MM.1S (cell line): ENCODE results near the gene TP73.

ENCODE experiments used
- DNase-seq: peaks from one replicate; pipeline ENCODE4 v3.0.0-alpha.2; 2015
- H2AFZ ChIP-seq: fragments of 300-600 bp; sonication (generic); 2 replicates; pipeline ENCODE4 v1.6.0; 2016; ENCODE audit warnings: antibody characterized with exemption, low read length
- H3F3A ChIP-seq: fragments of 300-600 bp; sonication (generic); 2 replicates; pipeline ENCODE4 v1.6.1; 2016; ENCODE audit warnings: mild to moderate bottlenecking, antibody characterized with exemption, low read length, moderate library complexity, mixed read lengths; ENCODE audit not compliant: insufficient read depth
- H3K27ac ChIP-seq: fragments of 300-600 bp; sonication (generic); 2 replicates; pipeline ENCODE4 v1.5.1; 2016; ENCODE audit warnings: mild to moderate bottlenecking, low read length
- H3K27me3 ChIP-seq: fragments of 300-600 bp; sonication (generic); replicated peaks from 2 replicates; pipeline ENCODE4 v1.6.0; 2016; ENCODE audit warnings: low read length; ENCODE audit not compliant: insufficient read depth
- H3K36me3 ChIP-seq: fragments of 300-600 bp; sonication (generic); replicated peaks from 2 replicates; pipeline ENCODE4 v1.6.1; 2016; ENCODE audit warnings: mild to moderate bottlenecking, low read length, mixed read lengths; ENCODE audit not compliant: insufficient read depth
- H3K4me1 ChIP-seq: fragments of 300-600 bp; sonication (generic); 2 replicates; pipeline ENCODE4 v1.6.1; 2016; ENCODE audit warnings: low read length, mixed read lengths
- H3K4me2 ChIP-seq: fragments of 300-600 bp; sonication (generic); 2 replicates; pipeline ENCODE4 v1.6.0; 2016; ENCODE audit warnings: low read depth, low read length
- H3K4me3 ChIP-seq: fragments of 300-600 bp; sonication (generic); 2 replicates; pipeline ENCODE4 v1.5.1; 2016; ENCODE audit warnings: low read length, mixed read lengths
- H3K79me2 ChIP-seq: fragments of 300-600 bp; sonication (generic); 2 replicates; pipeline ENCODE4 v1.6.1; 2016; ENCODE audit warnings: mixed run types, low read length, mixed read lengths
- H3K9ac ChIP-seq: fragments of 300-600 bp; sonication (generic); 2 replicates; pipeline ENCODE4 v1.6.1; 2016; ENCODE audit warnings: low read length, mixed read lengths
- H3K9me2 ChIP-seq: fragments of 300-600 bp; sonication (generic); replicated peaks from 2 replicates; pipeline ENCODE4 v1.6.1; 2016; ENCODE audit warnings: mild to moderate bottlenecking, low read length, mixed read lengths; ENCODE audit not compliant: insufficient read depth
- H3K9me3 ChIP-seq: fragments of 300-600 bp; sonication (generic); replicated peaks from 2 replicates; pipeline ENCODE4 v1.6.1; 2016; ENCODE audit warnings: mild to moderate bottlenecking, low read length, mixed read lengths; ENCODE audit not compliant: insufficient read depth
- H4K20me1 ChIP-seq: fragments of 300-600 bp; sonication (generic); 2 replicates; pipeline ENCODE4 v1.6.1; 2016; ENCODE audit warnings: mild to moderate bottlenecking, low read length, moderate library complexity, mixed read lengths; ENCODE audit not compliant: insufficient read depth
- EZH2 ChIP-seq: fragments of 300-600 bp; sonication (generic); optimal IDR thresholded peaks from 2 replicates; pipeline ENCODE3; 2017; ENCODE audit warnings: low read depth, mild to moderate bottlenecking, antibody characterized with exemption, low read length, mixed read lengths
- EZH2phosphoT487 ChIP-seq: fragments of 300-600 bp; sonication (generic); IDR thresholded peaks from 2 replicates; pipeline ENCODE4 v1.6.1; 2018; ENCODE audit warnings: antibody characterized with exemption, low read length
- TF ChIP-seq, protein P1 (sequence below): fragments of 300-600 bp; sonication (generic); IDR thresholded peaks from 2 replicates; pipeline ENCODE4 v1.5.1; 2016; ENCODE audit warnings: antibody characterized with exemption, low read length, mixed read lengths

The TP73 gene

DNA sequence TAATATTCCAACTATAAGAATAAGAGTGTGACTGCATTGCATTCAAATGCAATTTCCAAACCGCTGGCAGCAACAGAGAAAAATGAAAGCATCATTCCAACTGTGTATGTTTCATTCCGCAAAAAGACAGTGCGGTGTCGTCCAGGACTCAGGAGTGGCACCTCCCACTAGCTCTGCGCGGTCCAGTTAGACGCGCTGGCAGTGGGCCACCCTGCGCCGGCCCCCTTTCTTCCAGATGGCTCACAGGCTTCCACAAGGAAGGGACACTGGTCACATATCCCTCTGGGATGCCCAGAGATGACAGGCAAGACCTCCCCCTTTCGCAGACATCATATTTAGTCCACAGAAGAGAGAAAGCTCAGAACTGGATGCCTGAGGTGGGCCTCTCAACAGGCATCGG lies 14.3 kb upstream of the TP73 start:
- H3K9ac ChIP-seq, result no peak overlapping the region
- no peak overlapping the region for H2AFZ ChIP-seq
- TF ChIP-seq EZH2phosphoT487 (no peak), EZH2 (no peak)
- TF ChIP-seq, protein P1, sequence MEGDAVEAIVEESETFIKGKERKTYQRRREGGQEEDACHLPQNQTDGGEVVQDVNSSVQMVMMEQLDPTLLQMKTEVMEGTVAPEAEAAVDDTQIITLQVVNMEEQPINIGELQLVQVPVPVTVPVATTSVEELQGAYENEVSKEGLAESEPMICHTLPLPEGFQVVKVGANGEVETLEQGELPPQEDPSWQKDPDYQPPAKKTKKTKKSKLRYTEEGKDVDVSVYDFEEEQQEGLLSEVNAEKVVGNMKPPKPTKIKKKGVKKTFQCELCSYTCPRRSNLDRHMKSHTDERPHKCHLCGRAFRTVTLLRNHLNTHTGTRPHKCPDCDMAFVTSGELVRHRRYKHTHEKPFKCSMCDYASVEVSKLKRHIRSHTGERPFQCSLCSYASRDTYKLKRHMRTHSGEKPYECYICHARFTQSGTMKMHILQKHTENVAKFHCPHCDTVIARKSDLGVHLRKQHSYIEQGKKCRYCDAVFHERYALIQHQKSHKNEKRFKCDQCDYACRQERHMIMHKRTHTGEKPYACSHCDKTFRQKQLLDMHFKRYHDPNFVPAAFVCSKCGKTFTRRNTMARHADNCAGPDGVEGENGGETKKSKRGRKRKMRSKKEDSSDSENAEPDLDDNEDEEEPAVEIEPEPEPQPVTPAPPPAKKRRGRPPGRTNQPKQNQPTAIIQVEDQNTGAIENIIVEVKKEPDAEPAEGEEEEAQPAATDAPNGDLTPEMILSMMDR, result no peak
- H4K20me1 ChIP-seq, result no peaks in the 10 kb centered on the region
- H3K4me3 ChIP-seq, result no peak overlapping the region
- no peaks in the 10 kb centered on the region for H3K9me2 ChIP-seq
- no peaks in the 10 kb centered on the region for H3K4me1 ChIP-seq
- H3K4me2 ChIP-seq, result no peak overlapping the region
- H3F3A ChIP-seq, result no peaks in the 10 kb centered on the region
- peaks cover 5% of the 10 kb centered on the region; the same call in 1 of the 2 replicates for H3K36me3 ChIP-seq
- H3K27ac ChIP-seq, result no peak overlapping the region
- no peaks in the 10 kb centered on the region for H3K79me2 ChIP-seq
- H3K27me3 ChIP-seq, result no peaks in the 10 kb centered on the region
- no peaks in the 10 kb centered on the region for H3K9me3 ChIP-seq
- DNase-seq, result no peak

DNA sequence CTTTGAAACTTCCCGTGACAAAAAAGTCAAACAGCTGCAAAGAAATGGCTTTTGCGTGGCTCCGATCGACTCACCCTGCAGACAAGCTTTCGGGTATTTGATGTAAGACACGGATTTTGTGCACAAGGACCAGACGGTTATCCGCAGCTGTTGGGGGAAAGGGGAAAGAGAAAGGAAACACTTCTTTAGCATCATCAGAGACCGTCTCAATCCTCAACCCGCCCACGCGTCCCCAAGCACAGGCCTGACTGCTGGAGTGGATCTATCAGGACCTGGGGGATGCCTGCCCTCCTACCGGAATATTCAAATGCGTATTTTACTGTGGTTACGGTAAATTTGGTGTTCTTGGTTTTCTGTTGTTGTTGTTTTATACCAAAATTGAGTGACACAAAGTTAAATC lies 13.6 kb upstream of the TP73 start:
- H3K9me2 ChIP-seq, result no peaks in the 10 kb centered on the region
- H3K4me3 ChIP-seq, result no peak overlapping the region
- no peak overlapping the region for H3K4me2 ChIP-seq
- no peak overlapping the region for H3K27ac ChIP-seq
- no peaks in the 10 kb centered on the region for H3K79me2 ChIP-seq
- H3K9ac ChIP-seq, result no peak overlapping the region
- H3K9me3 ChIP-seq, result no peaks in the 10 kb centered on the region
- H4K20me1 ChIP-seq, result no peaks in the 10 kb centered on the region
- no peak overlapping the region for H2AFZ ChIP-seq
- no peaks in the 10 kb centered on the region for H3K4me1 ChIP-seq
- no peak for TF ChIP-seq EZH2
- no peak for TF ChIP-seq EZH2phosphoT487
- TF ChIP-seq, protein P1, result no peak
- DNase-seq, result no peak
- H3K36me3 ChIP-seq, result peaks cover 3% of the 10 kb centered on the region; the same call in 1 of the 2 replicates
- no peaks in the 10 kb centered on the region for H3K27me3 ChIP-seq
- H3F3A ChIP-seq, result no peaks in the 10 kb centered on the region

DNA sequence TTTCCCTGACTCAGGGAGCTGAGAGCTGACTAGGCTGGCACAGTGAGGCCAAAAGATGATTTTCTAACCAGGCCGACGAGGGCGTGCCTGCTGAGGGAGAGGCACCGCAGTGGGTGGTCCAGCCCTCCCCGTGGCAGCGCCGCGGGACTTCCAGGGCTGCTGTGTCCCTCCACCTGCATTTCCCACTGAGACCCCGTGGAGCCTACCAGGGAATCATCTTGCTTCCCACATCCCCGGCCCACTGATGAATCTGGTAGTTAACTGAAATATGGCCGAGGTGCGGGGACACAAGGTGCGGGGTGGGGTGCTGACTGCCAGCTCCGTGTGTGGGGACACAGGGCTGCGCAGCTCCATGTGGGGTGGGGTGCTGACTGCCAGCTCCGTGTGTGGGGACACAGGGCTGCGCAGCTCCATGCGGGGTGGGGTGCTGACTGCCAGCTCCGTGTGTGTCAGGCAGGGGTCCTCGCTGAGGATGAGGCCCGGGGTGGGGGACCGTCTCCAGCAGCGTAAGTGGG lies 12.9 kb upstream of the TP73 start:
- H3K4me1 ChIP-seq, result no peaks in the 10 kb centered on the region
- TF ChIP-seq EZH2, result no peak
- TF ChIP-seq, protein P1, result no peak
- no peak for TF ChIP-seq EZH2phosphoT487
- H4K20me1 ChIP-seq, result no peaks in the 10 kb centered on the region
- H3K4me3 ChIP-seq, result no peak overlapping the region
- H3K9ac ChIP-seq, result no peak overlapping the region
- H3K27ac ChIP-seq, result no peak overlapping the region
- no peaks in the 10 kb centered on the region for H3K27me3 ChIP-seq
- no peaks in the 10 kb centered on the region for H3K9me3 ChIP-seq
- H3F3A ChIP-seq, result no peaks in the 10 kb centered on the region
- H3K9me2 ChIP-seq, result no peaks in the 10 kb centered on the region
- peaks cover 3% of the 10 kb centered on the region; the same call in 1 of the 2 replicates for H3K36me3 ChIP-seq
- H2AFZ ChIP-seq, result no peak overlapping the region
- no peaks in the 10 kb centered on the region for H3K79me2 ChIP-seq
- no peak for DNase-seq
- no peak overlapping the region for H3K4me2 ChIP-seq
